Effector memory CD8-positive, alpha-beta T cell (primary cell): ENCODE measurements around the gene CELA3A.

Experiments
- ATAC-seq: fragments of 150-1000 bp; cut with Tn5 transposase; replicated peaks from 2 replicates; pipeline ENCODE4 v1.10.0; 2021; ENCODE audit warnings: mild to moderate bottlenecking, moderate library complexity
- DNase-seq, 3 experiments: peaks; one replicate each; pipeline ENCODE4 v3.0.0; 2021
- H3K27ac Mint-ChIP-seq, 2 donors: one replicate each; pipeline ENCODE4 v1.8.0; 2022; ENCODE audit warnings: mild to moderate bottlenecking in 2 of 2, mixed read lengths in 2 of 2, moderate library complexity in 2 of 2
- H3K27me3 Mint-ChIP-seq, 2 donors: one replicate each; pipeline ENCODE4 v1.8.0; 2022; ENCODE audit warnings: mixed read lengths in 2 of 2
- H3K36me3 Mint-ChIP-seq: one replicate; pipeline ENCODE4 v1.8.0; 2022; ENCODE audit warnings: mild to moderate bottlenecking, moderate library complexity, mixed read lengths; ENCODE audit not compliant: insufficient read depth
- H3K4me1 Mint-ChIP-seq, 2 donors: one replicate each; pipeline ENCODE4 v1.8.0; 2022; ENCODE audit warnings: low read depth in 2 of 2, mixed read lengths in 2 of 2
- H3K4me3 Mint-ChIP-seq, 2 donors: one replicate each; pipeline ENCODE4 v1.8.0; 2022; ENCODE audit warnings: mild to moderate bottlenecking in 2 of 2, mixed read lengths in 2 of 2, moderate library complexity in 2 of 2
- H3K9me3 Mint-ChIP-seq, 2 donors: one replicate each; pipeline ENCODE4 v1.8.0; 2022; ENCODE audit warnings: mixed read lengths in 2 of 2

CELA3A gene

DNA sequence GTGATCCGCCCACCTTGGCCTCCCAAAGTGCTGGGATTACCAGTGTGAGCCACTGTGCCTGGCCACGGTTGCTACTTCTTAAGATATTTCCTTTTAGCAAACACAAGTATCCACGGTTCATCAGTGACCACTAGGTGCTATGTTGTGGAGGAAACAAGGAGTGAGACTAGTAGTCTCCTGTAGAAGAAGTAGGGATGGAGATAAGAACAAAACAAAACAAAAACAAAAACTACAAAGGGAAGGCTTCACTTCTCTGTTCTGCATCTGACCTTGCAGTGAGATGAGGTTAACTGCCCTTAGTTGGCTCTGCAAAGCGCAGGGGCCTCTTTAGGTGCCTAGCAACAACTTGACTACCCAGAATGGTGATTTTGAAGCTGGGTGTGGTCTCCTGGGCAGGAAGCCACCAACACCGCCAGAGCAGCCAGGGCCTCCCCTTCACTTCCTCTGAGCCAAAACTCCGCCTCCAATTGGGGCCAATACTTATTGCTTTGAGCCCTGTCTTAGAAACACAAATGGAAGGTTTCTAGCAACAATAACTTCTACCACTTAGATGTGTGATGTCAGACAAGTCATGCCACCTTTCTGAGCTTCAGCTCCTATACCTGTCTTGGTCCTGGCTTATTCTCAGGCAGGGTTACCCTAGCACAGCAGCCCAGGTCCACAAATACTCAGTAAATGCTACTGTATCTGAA lies 38.3 kb downstream of the CELA3A start:
- Mint-ChIP-seq H3K4me1 (peaks cover 31 to 36% of the 10 kb centered on the region in 2 donors), H3K27me3 (no peaks in the 10 kb centered on the region), H3K4me3 (peak overlapping the region; percentile 53 to 66), H3K36me3 (peaks cover 22% of the 10 kb centered on the region), H3K9me3 (no peaks in the 10 kb centered on the region), H3K27ac (peak overlapping the region; percentile 97 to 99)
- peak; percentile 96 for ATAC-seq
- DNase-seq: peak; percentile 88 to 91 (median 88)

DNA sequence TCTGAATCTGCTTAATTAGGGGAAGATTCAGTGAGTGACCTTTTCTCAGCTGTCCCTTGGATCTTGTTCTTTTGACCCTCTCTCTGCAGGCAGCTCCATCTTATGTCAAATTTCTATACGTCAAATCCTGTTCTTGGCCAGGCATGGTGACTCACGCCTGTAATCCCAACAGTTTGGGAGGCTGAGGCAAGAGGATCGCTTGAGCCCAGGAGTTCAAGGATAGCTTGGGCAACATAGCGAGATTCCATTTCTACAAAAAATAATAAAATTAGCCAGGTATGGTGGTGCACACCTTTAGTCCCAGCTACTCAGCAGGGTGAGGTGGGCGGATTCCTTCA lies 38.8 kb downstream of the CELA3A start:
- no peaks in the 10 kb centered on the region for H3K27me3 Mint-ChIP-seq
- H3K36me3 Mint-ChIP-seq: peaks cover 22% of the 10 kb centered on the region
- H3K4me1 Mint-ChIP-seq: peaks cover 36 to 41% of the 10 kb centered on the region in 2 donors
- peaks cover 0 to under 1% of the 10 kb centered on the region in 2 donors for H3K9me3 Mint-ChIP-seq
- DNase-seq (no peak), ATAC-seq (no peak)
- peak overlapping the region; percentile 97 to 99 for H3K27ac Mint-ChIP-seq
- H3K4me3 Mint-ChIP-seq: peak overlapping the region; percentile 53 to 66

DNA sequence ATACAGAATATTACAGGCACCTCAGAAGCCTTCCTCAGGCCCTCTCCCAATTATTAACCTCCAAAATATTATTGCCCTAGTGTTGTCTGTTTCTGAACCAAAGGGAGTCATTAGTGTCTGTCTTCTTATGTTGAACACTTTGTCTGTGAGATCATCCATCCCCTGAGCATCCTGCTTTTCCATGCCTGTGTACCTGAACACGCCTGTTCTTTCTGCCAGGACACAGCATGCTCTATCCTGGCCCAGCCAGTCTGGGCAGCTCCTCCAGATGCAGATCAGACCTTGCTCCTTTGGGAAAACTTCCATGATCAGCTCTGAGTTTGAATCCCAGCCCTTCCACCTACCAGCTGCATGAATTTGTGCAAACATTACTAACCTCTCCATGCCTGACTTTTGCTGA lies 40.0 kb downstream of the CELA3A start:
- Mint-ChIP-seq H3K27me3 (no peaks in the 10 kb centered on the region), H3K36me3 (peaks cover 22% of the 10 kb centered on the region), H3K4me3 (peak overlapping the region; percentile 57 to 62), H3K4me1 (peaks cover 40 to 44% of the 10 kb centered on the region in 2 donors), H3K27ac (peak overlapping the region; percentile 97 to 99), H3K9me3 (peaks cover 0 to 3% of the 10 kb centered on the region in 2 donors)
- ATAC-seq (no peak), DNase-seq (no peak)

DNA sequence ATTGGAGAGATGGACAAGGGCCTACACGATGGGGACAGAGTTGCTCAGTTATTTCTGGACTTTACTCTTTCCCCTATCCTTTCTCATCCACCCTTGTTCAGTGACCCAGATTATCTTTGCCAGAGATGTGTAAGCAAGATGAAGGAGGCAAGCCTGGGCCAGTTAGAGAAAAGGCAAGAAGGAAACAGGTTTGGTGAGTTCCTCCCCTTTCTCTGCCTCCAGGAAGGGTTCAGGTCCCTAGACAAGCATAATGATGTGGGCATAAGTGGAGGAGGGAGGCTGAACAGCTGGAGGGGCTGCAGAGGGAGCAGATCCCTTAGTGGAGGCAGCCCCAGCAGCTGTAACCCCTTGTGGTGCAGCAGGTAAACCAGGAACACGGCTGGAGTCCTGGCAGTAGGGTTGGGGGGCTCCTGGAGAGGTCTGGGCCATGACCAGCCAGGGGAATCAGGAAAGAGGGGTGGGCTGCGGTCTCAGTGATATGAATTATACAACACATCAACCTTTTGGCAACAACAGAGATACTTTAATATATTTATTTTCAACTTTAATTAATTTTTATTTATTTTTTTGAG lies 41.8 kb downstream of the CELA3A start:
- peaks cover 22% of the 10 kb centered on the region for H3K36me3 Mint-ChIP-seq
- H3K4me3 Mint-ChIP-seq: no peak overlapping the region
- ATAC-seq (no peak), DNase-seq (no peak)
- H3K9me3 Mint-ChIP-seq: peaks cover 0 to 3% of the 10 kb centered on the region in 2 donors
- peak overlapping the region; percentile 90 to 97 for H3K27ac Mint-ChIP-seq
- H3K4me1 Mint-ChIP-seq: peaks cover 39% of the 10 kb centered on the region in 2 donors
- no peaks in the 10 kb centered on the region for H3K27me3 Mint-ChIP-seq

DNA sequence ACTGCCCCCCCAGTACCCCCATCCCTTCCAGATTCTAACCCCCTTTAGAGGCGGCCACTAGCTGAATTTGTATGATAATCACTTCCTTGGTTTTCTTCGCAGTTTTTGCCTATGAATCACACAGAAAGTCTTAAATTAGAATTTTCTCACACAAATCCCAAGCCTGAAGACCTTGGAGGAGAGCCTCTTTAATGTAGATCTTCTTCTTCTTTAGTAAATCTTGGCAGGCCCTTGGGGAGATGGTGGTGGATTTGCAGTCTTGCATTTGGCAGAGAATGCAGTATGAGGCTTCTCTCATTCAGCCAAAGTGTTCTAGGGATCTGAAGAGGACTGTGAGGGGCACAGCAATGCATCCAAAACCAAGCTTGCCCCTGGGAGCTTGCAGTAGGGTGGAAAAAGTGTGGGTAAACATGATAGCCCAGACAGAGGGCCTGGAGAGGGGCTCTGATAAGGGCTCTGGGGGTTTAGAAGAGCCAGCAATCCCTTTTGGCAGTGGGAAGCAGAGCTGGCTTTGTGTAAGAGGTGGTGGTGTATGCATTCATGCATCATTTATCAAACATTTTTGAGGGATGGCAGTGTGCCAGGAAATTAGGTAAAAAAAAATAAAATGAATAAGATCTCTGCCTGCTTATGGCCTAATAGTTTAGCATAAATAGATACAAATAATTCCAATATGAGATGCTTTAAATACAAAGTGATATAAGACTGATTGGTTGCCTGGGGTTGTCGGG lies 43.4 kb downstream of the CELA3A start:
- DNase-seq: no peak
- Mint-ChIP-seq H3K4me1 (peaks cover 38 to 43% of the 10 kb centered on the region in 2 donors), H3K36me3 (peaks cover 8% of the 10 kb centered on the region), H3K27me3 (no peaks in the 10 kb centered on the region), H3K9me3 (peaks cover 0 to 3% of the 10 kb centered on the region in 2 donors), H3K27ac (peak overlapping the region; percentile 6 to 22), H3K4me3 (peak overlapping the region in 1 of 2 donors; percentile 1)
- no peak for ATAC-seq

DNA sequence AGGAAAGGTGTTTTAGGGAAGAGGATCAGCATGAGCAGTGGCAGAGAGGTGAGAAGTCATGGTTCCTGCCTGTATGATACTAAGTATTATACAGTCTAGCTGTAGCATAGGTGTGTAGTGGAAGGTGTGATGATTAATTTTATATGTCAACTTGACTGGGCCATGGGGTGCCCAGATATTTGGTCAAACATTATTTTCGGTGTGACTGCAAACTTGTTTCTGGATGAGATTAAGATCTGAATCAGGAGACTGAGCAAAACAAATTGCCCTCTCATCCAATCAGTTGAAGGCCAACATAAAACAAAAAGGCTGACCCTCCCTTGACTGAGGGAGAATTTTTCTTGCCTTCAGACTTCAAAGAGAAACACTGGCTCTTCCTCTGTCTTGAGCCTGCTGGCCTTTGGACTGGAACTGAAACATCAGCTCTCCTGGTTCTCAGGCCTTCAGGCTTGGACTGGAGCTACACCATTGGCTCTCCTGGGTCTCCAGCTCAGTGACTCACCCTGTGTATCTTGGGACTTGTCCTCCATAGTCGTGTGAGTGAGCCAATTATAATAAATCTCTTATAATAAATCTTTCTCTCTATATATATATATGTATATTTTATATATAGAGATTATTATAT lies 44.3 kb downstream of the CELA3A start:
- Mint-ChIP-seq H3K27me3 (no peaks in the 10 kb centered on the region), H3K9me3 (peaks cover 0 to 3% of the 10 kb centered on the region in 2 donors), H3K4me3 (no peak overlapping the region), H3K27ac (peak overlapping the region in 1 of 2 donors; percentile 22), H3K4me1 (peaks cover 31 to 37% of the 10 kb centered on the region in 2 donors), H3K36me3 (peaks cover 2% of the 10 kb centered on the region)
- no peak for DNase-seq
- ATAC-seq: no peak

DNA sequence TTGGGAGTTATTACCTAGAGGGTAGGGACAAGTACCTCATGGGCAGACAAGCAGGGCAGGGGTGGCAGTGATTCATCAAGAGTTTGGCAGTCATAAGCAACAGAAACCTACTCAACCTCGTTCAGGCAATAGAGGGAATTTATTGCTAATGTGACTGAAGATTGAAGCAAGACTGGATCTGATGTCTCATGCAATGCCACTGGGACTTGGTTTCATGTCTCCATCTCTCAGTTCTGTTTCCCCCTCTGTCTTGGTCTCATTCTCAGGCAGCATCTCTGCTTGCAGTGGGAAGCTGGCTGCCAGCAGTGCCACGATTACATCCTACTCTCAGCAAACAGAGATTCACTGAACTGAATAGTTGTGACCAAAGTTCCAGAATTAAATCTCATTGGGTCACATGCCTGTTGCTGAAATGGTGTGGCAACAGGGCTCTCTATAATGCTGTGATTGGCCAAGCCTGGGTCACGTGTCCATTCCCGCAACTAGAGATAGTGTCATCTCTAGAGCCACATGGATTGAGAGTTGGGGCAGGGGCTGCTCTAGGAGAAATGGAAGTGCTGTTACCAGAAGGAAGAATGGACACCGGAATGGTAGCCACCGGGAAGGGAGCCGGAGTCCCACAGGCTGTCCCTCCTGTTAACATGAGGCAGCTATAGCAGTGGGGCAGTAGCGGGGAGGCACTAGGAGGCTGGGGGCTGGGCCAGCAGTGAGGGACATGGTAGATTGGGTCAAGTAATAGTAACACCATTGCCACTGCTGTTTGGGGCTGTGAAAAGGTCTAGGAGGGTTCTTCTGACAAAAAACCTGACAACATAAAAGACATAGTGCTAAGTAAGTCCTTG lies 47.1 kb downstream of the CELA3A start:
- no peaks in the 10 kb centered on the region for H3K27me3 Mint-ChIP-seq
- H3K4me3 Mint-ChIP-seq: no peak overlapping the region
- H3K9me3 Mint-ChIP-seq: peaks cover 0 to 3% of the 10 kb centered on the region in 2 donors
- DNase-seq (no peak), ATAC-seq (no peak)
- peaks cover 20 to 24% of the 10 kb centered on the region in 2 donors for H3K4me1 Mint-ChIP-seq
- no peak overlapping the region for H3K27ac Mint-ChIP-seq
- H3K36me3 Mint-ChIP-seq: peaks cover 26% of the 10 kb centered on the region

DNA sequence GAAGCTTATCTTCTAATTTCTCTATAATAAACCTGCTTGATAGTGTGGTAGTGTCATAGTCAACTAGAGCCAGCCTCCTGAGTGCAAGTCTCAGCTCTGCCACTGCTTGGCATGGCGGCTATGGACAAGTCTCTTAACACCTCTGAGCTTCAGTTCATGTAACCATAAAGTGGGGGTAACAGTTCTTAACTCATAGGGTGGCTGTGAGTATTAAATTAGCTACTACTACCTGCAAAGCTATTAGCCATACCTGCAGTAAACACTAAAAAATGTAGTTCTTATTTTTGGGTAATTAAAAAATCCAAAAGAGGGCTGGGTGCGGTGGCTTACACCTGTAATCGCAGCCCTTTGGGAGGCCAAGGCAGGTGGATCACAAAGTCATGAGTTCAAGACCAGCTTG lies 48.9 kb downstream of the CELA3A start:
- Mint-ChIP-seq H3K27ac (no peak overlapping the region), H3K27me3 (no peaks in the 10 kb centered on the region), H3K4me3 (no peak overlapping the region), H3K4me1 (peaks cover 20 to 31% of the 10 kb centered on the region in 2 donors), H3K9me3 (peaks cover 0 to 2% of the 10 kb centered on the region in 2 donors), H3K36me3 (peaks cover 39% of the 10 kb centered on the region)
- DNase-seq: no peak
- ATAC-seq: no peak

DNA sequence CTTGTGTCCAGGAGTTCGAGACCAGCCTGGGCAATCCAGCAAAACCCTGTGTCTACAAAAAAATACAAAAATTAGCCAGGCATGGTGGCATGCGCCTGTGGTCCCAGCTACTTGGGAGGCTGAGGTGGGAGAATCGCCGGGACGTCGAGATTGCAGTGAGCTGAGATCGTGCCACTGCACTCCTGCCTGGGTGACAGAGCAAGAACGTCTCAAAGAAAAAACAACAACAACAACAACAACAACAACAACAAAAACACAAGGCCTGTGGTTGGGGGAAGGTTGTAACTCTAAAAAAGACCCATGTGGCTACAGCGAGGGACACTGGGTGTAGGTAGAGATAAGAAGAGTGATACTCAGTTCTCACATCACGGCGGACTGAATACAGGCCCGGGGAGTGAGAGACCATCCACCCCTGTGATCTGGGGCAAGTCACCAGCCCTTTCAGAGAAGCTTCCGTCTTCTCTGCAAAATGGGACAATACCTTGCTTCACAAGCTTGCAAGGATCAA lies 50.2 kb downstream of the CELA3A start:
- Mint-ChIP-seq H3K4me1 (peaks cover 22 to 38% of the 10 kb centered on the region in 2 donors), H3K27ac (peak overlapping the region; percentile 95 to 99), H3K27me3 (no peaks in the 10 kb centered on the region), H3K4me3 (peak overlapping the region; percentile 92 to 93), H3K36me3 (peaks cover 44% of the 10 kb centered on the region), H3K9me3 (no peaks in the 10 kb centered on the region)
- ATAC-seq: no peak
- DNase-seq: no peak

DNA sequence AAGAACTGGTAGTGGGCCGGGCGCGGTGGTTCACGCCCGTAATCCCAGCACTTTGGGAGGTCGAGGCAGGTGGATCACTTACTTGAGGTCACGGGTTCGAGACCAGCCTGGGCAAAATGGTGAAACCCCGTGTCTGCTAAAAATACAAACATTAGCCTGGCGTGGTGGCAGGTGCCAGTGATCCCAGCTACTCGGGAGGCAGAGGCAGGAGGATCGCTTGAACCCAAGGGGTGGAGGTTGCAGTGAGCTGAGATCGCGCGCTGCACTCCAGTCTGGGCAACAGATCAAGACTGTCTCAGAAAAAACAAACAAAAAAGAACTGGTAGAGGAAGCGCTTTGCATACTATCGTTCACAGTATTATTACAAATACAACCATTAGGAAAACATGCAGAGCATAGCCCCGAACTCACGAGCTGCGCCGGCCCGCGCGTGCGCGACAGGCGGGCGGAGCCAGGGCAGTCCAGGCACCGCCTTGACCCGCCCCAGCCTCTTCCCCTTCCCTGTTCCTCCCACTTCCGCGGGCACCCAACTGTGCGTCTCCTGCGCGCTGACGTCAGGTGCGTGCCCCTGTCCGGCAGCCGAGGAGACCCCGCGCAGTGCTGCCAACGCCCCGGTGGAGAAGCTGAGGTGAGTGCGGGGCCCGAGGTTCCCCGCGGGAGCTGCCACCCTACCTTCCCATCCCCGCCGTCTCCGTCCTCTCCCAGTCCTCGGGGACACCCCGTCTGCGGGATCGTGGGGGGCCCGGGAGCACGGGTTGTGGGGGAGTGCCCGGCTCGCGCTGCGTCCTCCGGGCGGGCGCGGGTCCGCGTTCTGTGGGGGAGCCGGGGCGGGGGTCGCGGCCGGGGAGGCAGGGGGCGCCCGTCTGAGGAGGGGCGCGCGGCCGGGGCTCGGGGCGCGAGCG lies 50.9 kb downstream of the CELA3A start, which contains the start of gene CDC42:
CDC42 (plus strand) TSS at position 595 of the 902 bp plus-strand sequence. CDS start 25,770 bp downstream, outside the sequence.
- peak within 1 kb of the TSS; percentile 98 to 99 for H3K27ac Mint-ChIP-seq
- peaks cover 48% of the 10 kb centered on the region for H3K36me3 Mint-ChIP-seq
- H3K4me1 Mint-ChIP-seq: peaks cover 28 to 45% of the 10 kb centered on the region in 2 donors
- H3K27me3 Mint-ChIP-seq: no peaks in the 10 kb centered on the region
- H3K9me3 Mint-ChIP-seq: no peaks in the 10 kb centered on the region
- peak within 1 kb of the TSS; percentile 93 to 95 for H3K4me3 Mint-ChIP-seq
- peak; percentile 95 to 99 (median 96) for DNase-seq
- ATAC-seq: peak; percentile 91

DNA sequence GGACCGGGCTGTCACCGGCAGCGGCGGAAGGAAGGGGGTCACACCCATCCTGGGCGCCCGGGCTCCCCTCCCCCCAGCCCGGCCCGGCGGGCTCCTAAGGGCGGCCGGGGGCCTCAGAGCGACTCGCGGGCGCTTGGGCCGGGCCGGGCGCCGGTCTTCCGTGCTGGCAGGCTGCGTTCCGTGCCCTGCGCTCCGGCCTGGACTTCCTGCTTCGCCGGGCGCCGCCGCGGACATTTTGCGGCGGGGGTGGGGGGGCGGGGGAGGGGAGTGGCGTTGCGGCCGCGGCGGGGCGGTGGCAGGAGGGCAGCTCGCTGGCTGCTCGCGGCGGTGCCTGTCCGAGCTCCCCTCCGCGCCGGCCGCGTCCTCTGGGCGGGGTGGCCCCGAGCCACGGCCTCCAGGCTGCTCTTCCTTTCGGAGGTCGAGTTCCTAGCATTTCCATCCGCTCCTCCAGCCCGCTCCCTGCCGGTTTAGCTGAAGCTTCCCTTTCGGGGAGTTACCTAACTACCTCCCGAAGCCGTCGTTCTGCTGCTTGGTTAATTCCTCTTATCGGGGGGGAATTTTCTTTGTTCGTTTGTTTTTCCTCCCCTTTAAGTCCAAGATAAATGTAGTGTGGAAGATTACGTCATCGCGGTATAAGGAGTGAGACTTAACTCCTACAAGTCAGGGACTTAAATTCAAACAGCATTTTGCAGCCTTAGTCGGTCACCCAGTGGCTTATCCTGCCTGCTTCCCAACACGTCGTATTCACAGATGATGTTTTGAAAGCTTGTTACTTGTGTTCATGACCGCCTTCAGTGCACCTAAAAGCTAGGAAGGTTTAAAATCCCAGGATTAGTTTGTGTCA lies 51.8 kb downstream of the CELA3A start:
- DNase-seq: peak; percentile 48 to 58 (median 51)
- H3K27me3 Mint-ChIP-seq: no peaks in the 10 kb centered on the region
- H3K9me3 Mint-ChIP-seq: no peaks in the 10 kb centered on the region
- H3K4me3 Mint-ChIP-seq: peak overlapping the region; percentile 93 to 95
- H3K36me3 Mint-ChIP-seq: peaks cover 56% of the 10 kb centered on the region
- H3K27ac Mint-ChIP-seq: peak overlapping the region; percentile 98 to 99
- H3K4me1 Mint-ChIP-seq: peaks cover 36 to 53% of the 10 kb centered on the region in 2 donors
- ATAC-seq: peak; percentile 40
